Colonic mucosa (tissue), 4 donors: ENCODE results near the gene FAM47E. TPM values are rescaled to one million over a fixed set of nuclear protein-coding genes. Genes with fewer than 3 reads are reported as not detected.

Experiments used
- DNase-seq: peaks from one replicate; pipeline ENCODE4 v3.0.0-alpha.2; 2020
- H3K27ac ChIP-seq: fragments of 200-600 bp; one replicate; pipeline ENCODE4 v1.8.0; 2021
- H3K27me3 ChIP-seq: fragments of 200-600 bp; one replicate; pipeline ENCODE4 v1.8.0; 2021
- H3K36me3 ChIP-seq: fragments of 200-600 bp; one replicate; pipeline ENCODE4 v1.8.0; 2021
- H3K4me1 ChIP-seq: fragments of 200-600 bp; one replicate; pipeline ENCODE4 v1.8.0; 2021; ENCODE audit warnings: mild to moderate bottlenecking
- H3K4me3 ChIP-seq: fragments of 200-600 bp; one replicate; pipeline ENCODE4 v1.8.0; 2021
- H3K9ac ChIP-seq, 2 donors: one replicate each; pipeline ENCODE4 v1.7.0; 2013; ENCODE audit warnings: control low read depth in 2 of 2, low read depth in 2 of 2, low read length in 2 of 2
- H3K9me3 ChIP-seq: fragments of 200-600 bp; one replicate; pipeline ENCODE4 v1.8.0; 2021
- CTCF ChIP-seq: fragments of 200-600 bp; IDR thresholded peaks from one replicate; pipeline ENCODE4 v1.8.0; 2022; ENCODE audit warnings: antibody characterized with exemption, mild to moderate bottlenecking
- intact Hi-C: fragments of 100-400 bp; cut with DNase I; formaldehyde crosslinking; loops from one replicate; pipeline ENCODE4 v1.14.1; 2022
- total RNA-seq, 2 donors: library from RNA; stranded (reverse); fragmentation: NEBNext Ultra II Directional in 1 of 2; extraction: Animal tissue kit (Norgen Biotek cat#: 25700) in 1 of 2; gene quantifications; one replicate each; pipeline ENCODE4 v1.2.1, GENCODE V29; 2021
- donor health status: healthy.
- donor health status: DM: no; HTN: no; CAD: no.
- donor health status: DM: no; HTN: no; CAD: no.

Gene FAM47E
- total RNA-seq, 2 donors from 2014 or later, result 3.9 to 4.8 TPM

- no peak overlapping the region for H3K4me3 ChIP-seq
Measured at GRCh38 chr4:76207549-76207948, 44.0 kb upstream of the FAM47E start.

GRCh38 chr4:76208005-76208765 is 43.3 kb upstream of the FAM47E start:
- Histone ChIP-seq H3K27me3 (no peaks in the 10 kb centered on the region), H3K9ac (peak overlapping the region; percentile 51 to 52), H3K27ac (peak overlapping the region; percentile 99), H3K4me3 (no peak overlapping the region), H3K4me1 (peaks cover 24% of the 10 kb centered on the region), H3K36me3 (no peaks in the 10 kb centered on the region), H3K9me3 (no peaks in the 10 kb centered on the region)
- peak; percentile 84 for DNase-seq
- no peak for TF ChIP-seq CTCF
- intact Hi-C loops, result no loop called here

More at GRCh38 chr4:76207549-76207948, 44.0 kb upstream of the FAM47E start:
- H3K36me3 ChIP-seq, result no peaks in the 10 kb centered on the region
- DNase-seq, result peak; percentile 10
- no peak for TF ChIP-seq CTCF
- peak overlapping the region; percentile 99 for H3K27ac ChIP-seq
- no peak overlapping the region for H3K9ac ChIP-seq
- peaks cover 24% of the 10 kb centered on the region for H3K4me1 ChIP-seq
- no peaks in the 10 kb centered on the region for H3K9me3 ChIP-seq
- no peaks in the 10 kb centered on the region for H3K27me3 ChIP-seq
- intact Hi-C loops, result no loop called here

DNA sequence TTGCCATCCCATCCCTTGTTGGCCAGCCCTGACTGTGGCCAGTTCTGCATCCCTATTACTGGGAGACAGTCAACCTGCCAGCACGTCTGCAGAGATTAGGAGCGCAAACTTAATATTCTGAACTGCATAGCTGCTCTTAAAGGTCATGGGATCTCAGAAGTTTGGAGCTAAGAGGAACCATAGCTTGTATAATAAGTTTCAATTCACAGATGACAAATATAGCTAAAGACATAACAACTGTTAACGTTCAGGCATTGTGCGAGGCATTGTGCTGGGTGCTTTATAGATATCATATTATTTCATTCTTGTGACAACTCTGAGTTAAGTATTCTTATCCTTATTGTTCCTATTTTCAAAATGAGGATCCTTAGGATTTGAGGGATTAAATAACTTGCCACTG is 41.6 kb upstream of the FAM47E start:
- Histone ChIP-seq H3K4me3 (no peak overlapping the region), H3K36me3 (no peaks in the 10 kb centered on the region), H3K27ac (peak overlapping the region; percentile 99), H3K9ac (no peak overlapping the region), H3K4me1 (peaks cover 19% of the 10 kb centered on the region), H3K27me3 (no peaks in the 10 kb centered on the region), H3K9me3 (no peaks in the 10 kb centered on the region)
- intact Hi-C loops, result no loop called here
- no peak for DNase-seq
- no peak for TF ChIP-seq CTCF

DNA sequence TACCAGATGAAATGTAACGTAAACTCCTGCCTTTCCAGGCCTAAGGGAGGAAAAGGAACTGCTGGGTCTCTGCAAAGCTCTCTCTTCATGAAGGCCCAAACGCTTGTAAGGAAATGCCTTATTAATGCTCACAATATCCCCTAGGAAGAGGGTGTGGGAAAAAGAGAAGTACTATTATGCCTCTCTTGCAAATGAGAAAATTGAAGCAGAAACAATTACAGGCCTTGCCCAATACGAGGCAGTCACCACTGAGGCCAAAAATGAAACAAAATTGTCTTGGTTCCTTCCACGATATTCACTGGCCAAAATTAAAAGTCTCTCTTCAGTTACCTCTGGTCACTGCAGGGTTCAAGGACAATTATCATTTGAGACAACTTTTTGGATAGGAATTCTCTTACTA is 41.1 kb upstream of the FAM47E start:
- Histone ChIP-seq H3K27me3 (no peaks in the 10 kb centered on the region), H3K9ac (no peak overlapping the region), H3K27ac (peak overlapping the region; percentile 99), H3K4me3 (no peak overlapping the region), H3K36me3 (no peaks in the 10 kb centered on the region), H3K4me1 (peaks cover 23% of the 10 kb centered on the region), H3K9me3 (no peaks in the 10 kb centered on the region)
- intact Hi-C loops, result no loop called here
- no peak for TF ChIP-seq CTCF
- DNase-seq, result peak; percentile 15

DNA sequence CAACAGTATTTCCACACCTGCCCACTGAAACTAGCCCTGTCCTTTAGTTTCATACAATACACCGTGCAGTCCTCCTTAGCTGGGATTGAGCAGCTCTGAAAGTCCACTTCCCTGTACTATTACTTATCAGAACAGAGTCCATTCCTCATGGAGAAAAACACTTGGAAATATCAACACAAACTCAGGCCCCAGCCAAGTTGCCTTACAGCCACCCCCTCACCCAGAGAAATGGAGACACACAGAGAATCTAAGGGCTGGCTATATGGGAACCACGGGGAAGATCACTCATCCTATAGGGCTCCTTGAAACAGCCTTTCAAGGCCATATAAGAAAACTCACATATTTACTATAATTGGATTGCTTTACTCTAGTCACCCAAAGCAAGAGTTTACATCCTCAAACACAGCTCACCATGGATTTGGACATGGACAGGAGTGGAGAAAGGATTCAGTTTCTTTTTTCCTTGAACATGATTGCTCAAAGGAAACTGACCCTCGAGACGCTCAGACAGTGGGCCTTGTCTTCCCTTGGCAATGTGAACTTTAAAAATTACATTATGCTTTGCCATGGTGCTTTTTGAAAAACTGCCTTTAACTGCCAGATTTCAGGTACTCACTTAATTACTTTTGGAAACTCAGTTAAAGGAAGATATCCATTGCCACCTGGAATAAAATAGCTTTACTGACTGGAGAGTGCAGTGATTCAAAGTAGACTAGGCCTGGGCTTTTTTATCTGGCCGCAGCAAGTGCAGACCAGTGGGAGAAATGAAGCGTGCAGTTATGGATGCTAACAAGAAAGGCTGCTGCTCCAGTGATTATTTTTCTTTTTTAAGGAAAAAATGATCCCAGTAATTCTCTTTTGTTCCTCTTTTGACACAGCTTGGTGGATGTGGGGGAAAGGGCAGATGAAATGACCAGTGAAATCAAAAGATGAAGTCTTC is 39.5 kb upstream of the FAM47E start:
- intact Hi-C loops, result no loop called here
- H3K36me3 ChIP-seq, result no peaks in the 10 kb centered on the region
- peak overlapping the region; percentile 81 to 91 for H3K9ac ChIP-seq
- TF ChIP-seq CTCF, result no peak
- H3K27me3 ChIP-seq, result no peaks in the 10 kb centered on the region
- peak overlapping the region; percentile 79 for H3K4me3 ChIP-seq
- H3K27ac ChIP-seq, result peak overlapping the region; percentile 99
- peaks cover 23% of the 10 kb centered on the region for H3K4me1 ChIP-seq
- peak; percentile 21 for DNase-seq
- H3K9me3 ChIP-seq, result no peaks in the 10 kb centered on the region
